Hepatocyte (in vitro differentiated cells): ENCODE results near the gene EBF4.

Experiments used
- CTCF ChIP-seq: fragments of 200-600 bp; sonication (generic); IDR thresholded peaks from 2 replicates; pipeline ENCODE4 v1.5.1; 2016; ENCODE audit warnings: antibody characterized with exemption, mild to moderate bottlenecking; ENCODE audit not compliant: poor library complexity
- EZH2 ChIP-seq: fragments of 200-600 bp; sonication (generic); IDR thresholded peaks from 2 replicates; pipeline ENCODE4 v1.6.1; 2016; ENCODE audit warnings: antibody characterized with exemption, mild to moderate bottlenecking, borderline replicate concordance

DNA sequence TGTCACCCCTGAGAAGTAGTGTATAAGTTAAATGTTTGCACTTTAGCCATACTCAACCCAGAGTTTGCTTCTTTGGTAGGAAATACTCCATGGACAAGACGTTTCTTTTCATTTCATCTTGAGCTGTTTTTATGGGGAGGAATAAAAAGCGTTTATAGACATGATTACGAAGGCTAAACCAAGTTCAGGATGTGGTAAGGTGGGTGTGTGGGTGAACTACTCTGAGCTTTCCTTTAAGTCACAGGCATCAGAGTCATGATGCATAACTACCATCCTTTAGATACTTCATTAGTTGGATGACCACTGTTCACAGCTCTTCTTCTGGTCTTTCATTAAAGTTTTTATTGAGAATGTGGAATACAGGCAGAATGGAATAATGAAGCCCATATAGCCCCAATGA is 48.9 kb downstream of the EBF4 start:
- TF ChIP-seq CTCF: no peak
- no peak for TF ChIP-seq EZH2
